HepG2 (cell line): ENCODE results near the gene ZNF584.

Experiments used
- ELF1 ChIP-seq: sonication (generic); formaldehyde crosslinking; IDR thresholded peaks from 2 replicates; pipeline ENCODE4 v1.4.0; 2020; ENCODE audit warnings: missing genetic modification reagents
- HOMEZ ChIP-seq: IDR thresholded peaks from 2 replicates; pipeline ENCODE4 v1.6.1; 2016; ENCODE audit warnings: low read depth
- MYNN ChIP-seq: sonication (generic); formaldehyde crosslinking; IDR thresholded peaks from 2 replicates; pipeline ENCODE4 v1.4.0; 2020; ENCODE audit warnings: mild to moderate bottlenecking, low read depth, missing genetic modification reagents
- NFYB ChIP-seq: sonication (generic); formaldehyde crosslinking; IDR thresholded peaks from 2 replicates; pipeline ENCODE4 v1.4.0; 2020; ENCODE audit warnings: missing genetic modification reagents
- PATZ1 ChIP-seq: sonication (generic); formaldehyde crosslinking; IDR thresholded peaks from 2 replicates; pipeline ENCODE4 v1.4.0; 2020; ENCODE audit warnings: missing genetic modification reagents
- POLR2A ChIP-seq, 2 experiments: IDR thresholded peaks; 2 replicates each; pipeline ENCODE4 v1.6.1; 2011; ENCODE audit warnings: low read depth in 2 of 2, low read length in 2 of 2, mild to moderate bottlenecking in 1 of 2, moderate library complexity in 1 of 2; ENCODE audit not compliant: insufficient read depth in 1 of 2
- SIN3A ChIP-seq: IDR thresholded peaks from 2 replicates; pipeline ENCODE4 v1.6.1; 2011; ENCODE audit warnings: low read depth, mild to moderate bottlenecking, control low read depth, low read length, borderline replicate concordance
- SMC3 ChIP-seq: IDR thresholded peaks from 2 replicates; pipeline ENCODE4 v1.6.1; 2011; ENCODE audit warnings: low read length, improper control_type of control experiment
- YY1 ChIP-seq: IDR thresholded peaks from 2 replicates; pipeline ENCODE4 v1.6.1; 2011; ENCODE audit warnings: low read length, low read depth, moderate library complexity, mild to moderate bottlenecking; ENCODE audit not compliant: insufficient read depth, insufficient replicate concordance
- ZBTB26 ChIP-seq: IDR thresholded peaks from 2 replicates; pipeline ENCODE4 v1.6.1; 2016; ENCODE audit warnings: missing compliant biosample characterization, missing genetic modification reagents, borderline replicate concordance
- ZBTB3 ChIP-seq: sonication (generic); formaldehyde crosslinking; IDR thresholded peaks from 2 replicates; pipeline ENCODE4 v1.4.0; 2020; ENCODE audit warnings: low read depth, mild to moderate bottlenecking, moderate library complexity, missing genetic modification reagents, borderline replicate concordance
- ZFP41 ChIP-seq: sonication (generic); formaldehyde crosslinking; IDR thresholded peaks from 2 replicates; pipeline ENCODE4 v1.4.0; 2020; ENCODE audit warnings: mild to moderate bottlenecking, missing genetic modification reagents, borderline replicate concordance
- ZNF891 ChIP-seq: sonication (generic); formaldehyde crosslinking; IDR thresholded peaks from 2 replicates; pipeline ENCODE4 v1.5.0; 2020; ENCODE audit warnings: mild to moderate bottlenecking, missing genetic modification reagents
- ZXDC ChIP-seq: sonication (generic); formaldehyde crosslinking; IDR thresholded peaks from 2 replicates; pipeline ENCODE4 v1.5.0; 2020; ENCODE audit warnings: mild to moderate bottlenecking, missing genetic modification reagents

GRCh38 chr19:58382997-58383603 lies 25.3 kb upstream of the ZNF584 start:
- TF ChIP-seq YY1 (no peak), NFYB (CRISPR knock-in tag) (no peak), ZBTB3 (CRISPR knock-in tag) (no peak), ZBTB26 (CRISPR knock-in tag) (no peak), POLR2A (IDR thresholded peaks at IDR 0.05; ENCODE audit: insufficient read depth in 1 of 2, low read depth in 2 of 2, low read length in 2 of 2) (no peak), MYNN (CRISPR knock-in tag) (no peak), SIN3A (no peak), PATZ1 (CRISPR knock-in tag) (no peak), ZFP41 (CRISPR knock-in tag) (no peak), ELF1 (CRISPR knock-in tag) (no peak), HOMEZ (CRISPR knock-in tag) (no peak), ZNF891 (CRISPR knock-in tag) (no peak), ZXDC (no peak), SMC3 (no peak)
